Right ventricle myocardium superior (tissue), 1 donor: ENCODE data around the gene PARD6B. TPM values are rescaled to one million over a fixed set of nuclear protein-coding genes. Genes with fewer than 3 reads are reported as not detected.
A peak's percentile ranks its signal among the peaks of the same experiment; 100 is the strongest.
"Not testable (repeated sequence)": the region's sequence is repeated elsewhere in the genome, so short reads cannot be mapped to it uniquely, and the experiment has no call there.

Source experiments
- ATAC-seq: fragments of 200-7000 bp; cut with Tn5 transposase; one replicate; pipeline ENCODE4 v1.9.1; 2020; ENCODE audit warnings: mild to moderate bottlenecking; ENCODE audit not compliant: poor library complexity
- DNase-seq: peaks from one replicate; pipeline ENCODE4 v3.0.0-alpha.2; 2020
- intact Hi-C: fragments of 100-400 bp; cut with DNase I; formaldehyde crosslinking; loops from one replicate; pipeline ENCODE4 v1.11.2; 2022
- total RNA-seq: library from RNA; stranded (reverse); fragmentation: NEBNext Ultra II Directional; extraction: Animal tissue kit (Norgen Biotek cat#: 25700); gene quantifications from one replicate; pipeline ENCODE4 v1.2.1, GENCODE V29; 2021
- donor health status: DM: no; HTN: yes; CAD: no; lungs with severe emphysema.

PARD6B gene
- total RNA-seq, 1 donor from 2014 or later, result 4.7 TPM

DNA sequence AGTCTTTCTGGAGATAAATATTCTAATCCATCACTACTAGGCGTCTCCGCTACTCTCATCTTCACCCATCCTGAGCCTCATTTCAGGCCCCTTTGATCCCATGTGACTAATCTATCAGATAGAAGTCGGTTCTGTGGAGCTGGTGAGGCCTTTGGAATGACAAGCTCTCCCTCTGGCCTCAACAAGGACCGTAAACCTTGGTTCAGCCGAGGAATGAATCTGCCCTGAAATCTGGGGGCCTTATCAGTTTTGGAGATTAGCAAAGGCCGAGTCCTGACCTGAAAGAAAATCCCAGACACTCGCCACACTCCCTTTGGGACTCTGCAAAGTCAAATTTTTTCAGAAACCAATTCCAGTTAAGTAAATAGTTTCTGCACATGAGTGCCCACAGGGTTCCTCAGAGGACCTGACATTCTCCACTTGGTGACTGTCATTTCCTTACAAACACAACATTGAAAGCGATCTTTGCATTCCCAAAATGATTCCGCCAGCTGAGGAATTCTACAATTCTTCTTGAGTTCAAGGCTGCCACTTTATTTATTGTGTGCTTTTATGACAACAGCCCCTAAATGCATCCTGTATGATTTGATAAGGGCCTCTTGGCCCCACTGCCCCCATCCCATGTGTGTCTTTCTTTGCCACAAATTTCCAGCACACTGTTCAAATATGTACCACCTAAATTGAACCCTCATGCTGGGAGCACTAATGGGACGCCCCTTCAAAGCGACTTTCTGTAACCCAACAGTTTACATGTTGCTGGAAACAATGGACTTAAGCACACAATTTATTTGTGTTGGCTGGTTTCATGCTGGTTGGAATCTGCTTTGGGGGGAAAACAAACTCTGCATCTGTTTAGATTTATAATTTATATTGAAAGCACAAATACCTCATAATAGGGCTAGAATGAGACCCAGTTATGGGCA, 30.1 kb upstream of the PARD6B start:
- intact Hi-C loops, result no loop called here
- no peak for ATAC-seq
- DNase-seq, result no peak

DNA sequence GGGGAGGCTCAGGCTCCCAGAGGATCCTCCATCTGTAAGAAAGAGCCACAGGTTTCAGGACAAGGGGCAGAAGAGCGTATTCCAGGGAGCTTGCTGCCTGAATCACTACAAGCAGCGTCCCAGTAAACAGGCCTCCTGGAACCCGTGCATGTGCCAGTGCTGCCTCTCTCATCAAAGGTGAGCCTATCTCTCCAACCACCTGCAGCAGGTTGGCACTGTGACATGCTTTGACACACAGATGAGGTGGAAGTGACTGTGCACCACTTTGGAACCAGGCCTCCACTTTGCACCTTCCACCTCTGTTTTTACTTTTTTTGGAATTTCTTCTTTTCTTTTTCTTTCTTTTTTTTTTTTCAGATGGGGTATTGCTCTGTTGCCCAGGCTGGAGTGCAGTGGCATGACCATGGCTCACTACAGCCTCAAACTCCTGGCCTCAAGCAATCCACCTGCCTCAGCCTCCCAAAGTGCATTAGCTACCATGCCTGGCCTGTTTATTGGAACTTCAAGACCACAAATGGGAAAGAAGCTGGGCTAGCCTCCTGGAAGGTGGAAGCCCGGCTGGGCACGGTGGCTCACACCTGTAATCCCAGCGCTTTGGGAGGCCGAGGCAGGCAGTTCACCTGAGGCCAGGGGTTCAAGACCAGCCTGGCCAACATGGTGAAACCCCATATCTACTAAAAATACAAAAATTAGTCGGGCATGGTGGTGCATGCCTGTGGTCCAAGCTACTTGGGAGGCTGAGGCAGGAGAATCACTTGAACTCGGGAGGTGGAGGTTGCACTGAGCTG, 27.5 kb upstream of the PARD6B start:
- DNase-seq, result peak; percentile 3
- intact Hi-C loops, ATAC-seq: not testable (repeated sequence)

DNA sequence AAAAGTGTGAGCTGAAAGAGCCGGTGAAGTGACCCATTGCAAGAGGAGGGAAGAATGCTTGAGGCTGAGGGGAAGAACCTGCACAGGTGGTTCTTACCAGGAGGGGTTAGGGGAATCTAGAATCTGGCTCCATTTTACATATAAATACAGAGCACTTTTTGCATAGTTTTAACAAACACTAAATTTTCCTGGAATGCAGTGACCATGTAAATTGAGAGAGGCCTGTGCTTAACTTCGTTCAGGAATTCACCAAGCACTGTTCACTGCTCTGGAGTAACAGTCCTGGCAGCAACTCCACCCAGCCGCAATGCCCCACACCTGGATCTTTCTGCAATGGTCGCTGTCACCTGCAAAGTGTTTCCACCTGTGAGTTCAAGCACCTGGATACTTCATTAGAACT, 26.9 kb upstream of the PARD6B start:
- DNase-seq (peak; percentile 1), ATAC-seq (no peak)
- intact Hi-C loops, result no loop called here

GRCh38 chr20:50704971-50705370, 26.4 kb upstream of the PARD6B start:
- ATAC-seq (no peak), DNase-seq (no peak)
- intact Hi-C loops, result no loop called here

DNA sequence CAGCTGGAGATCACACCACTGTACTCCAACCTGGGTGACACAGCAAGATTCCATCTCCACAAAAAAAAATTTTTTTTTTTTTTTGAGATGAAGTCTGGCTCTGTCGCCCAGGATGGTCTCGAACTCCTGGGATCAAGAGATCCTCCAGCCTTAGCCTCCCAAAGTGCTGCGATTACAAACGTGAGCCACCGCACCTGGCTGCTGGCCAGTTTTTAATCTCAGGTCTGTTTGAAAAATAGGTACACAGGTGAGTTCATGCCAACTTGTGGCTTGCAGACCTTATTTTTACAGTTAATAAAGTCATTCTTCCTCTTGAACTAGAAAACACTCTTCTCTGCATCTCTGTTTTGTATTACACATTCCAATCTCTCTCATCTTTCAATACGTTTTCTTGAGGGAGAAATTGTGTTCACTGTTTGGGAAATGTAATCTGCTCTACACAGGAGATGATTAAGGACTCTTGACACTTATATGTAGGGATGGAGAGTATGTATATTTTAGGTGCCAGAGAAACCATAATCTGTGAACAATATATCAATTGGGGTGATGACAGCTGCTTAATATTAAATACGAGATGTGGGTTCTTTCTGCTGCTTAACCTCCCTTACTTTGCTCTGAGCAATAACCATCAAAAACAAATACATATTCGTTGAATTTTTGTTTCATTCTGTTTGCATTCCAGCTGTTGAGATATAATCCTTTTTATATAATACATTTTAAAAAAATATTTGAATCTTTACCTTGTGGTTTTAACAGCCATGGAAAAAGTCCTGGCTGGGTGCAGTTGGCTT, 22.3 kb upstream of the PARD6B start:
- intact Hi-C loops, result no loop called here
- no peak for ATAC-seq
- DNase-seq, result peak; percentile 10

DNA sequence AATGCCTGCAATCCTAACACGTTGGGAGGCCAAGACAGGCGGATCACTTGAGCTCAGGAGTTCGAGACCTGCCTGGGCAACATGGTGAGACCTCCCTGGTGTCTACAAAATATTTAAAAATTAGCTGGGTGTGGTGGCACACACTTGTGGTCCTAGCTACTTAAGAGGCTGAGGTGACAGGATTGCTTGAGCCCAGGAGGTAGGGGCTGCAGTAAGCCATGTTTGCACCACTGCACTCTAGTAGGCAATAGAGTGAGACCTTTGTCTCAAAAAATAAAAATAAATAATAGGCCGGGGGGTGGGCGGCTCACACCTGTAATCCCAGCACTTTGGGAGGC, 21.8 kb upstream of the PARD6B start:
- DNase-seq, result no peak
- no peak for ATAC-seq
- intact Hi-C loops, result no loop called here

- DNase-seq (peak; percentile 45), ATAC-seq (no peak)
- intact Hi-C loops, result no loop called here
Measured at GRCh38 chr20:50710492-50711063, 20.8 kb upstream of the PARD6B start.

DNA sequence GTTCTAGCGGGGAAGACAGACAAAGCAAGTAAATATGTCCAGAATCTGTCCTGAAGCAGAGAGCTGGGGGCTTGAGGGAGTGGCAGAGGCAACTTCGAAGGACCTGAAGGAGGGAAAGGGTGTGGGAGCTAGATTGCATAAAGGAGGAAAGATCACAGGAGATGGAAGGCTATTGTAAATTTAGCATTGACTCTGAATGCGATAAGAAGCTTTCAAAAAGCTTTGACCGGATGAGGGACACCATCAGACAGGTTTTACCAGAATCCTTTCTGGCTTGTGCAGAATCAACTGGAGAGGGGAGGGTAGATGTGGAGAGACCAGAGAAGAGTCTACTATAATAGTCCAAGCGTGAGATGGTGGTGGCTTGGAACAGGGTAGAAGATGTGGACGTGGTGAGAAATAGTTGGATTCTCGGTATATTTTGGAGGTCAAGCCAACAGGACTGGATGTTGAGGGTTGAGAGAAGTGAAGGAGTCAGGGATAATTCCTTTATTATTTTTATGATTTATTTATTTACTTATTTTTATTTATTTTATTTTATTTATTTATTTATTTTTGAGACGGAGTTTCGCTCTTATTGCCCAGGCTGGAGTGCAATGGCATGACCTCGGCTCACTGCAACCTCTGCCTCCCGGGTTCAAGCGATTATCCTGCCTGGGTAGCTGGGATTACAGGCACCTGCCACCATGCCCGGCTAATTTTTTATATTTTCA, 20.1 kb upstream of the PARD6B start:
- DNase-seq, result no peak
- intact Hi-C loops, result no loop called here
- no peak for ATAC-seq

GRCh38 chr20:50712771-50713656, 18.4 kb upstream of the PARD6B start:
- DNase-seq (peak; percentile 13), ATAC-seq (no peak)
- intact Hi-C loops, result no loop called here

- DNase-seq (peak; percentile 34), ATAC-seq (peak; percentile 72)
- intact Hi-C loops, result no loop called here
Measured at GRCh38 chr20:50713657-50714101, 17.7 kb upstream of the PARD6B start.

- intact Hi-C loops, ATAC-seq: not testable (repeated sequence)
- peak; percentile 12 for DNase-seq
Measured at GRCh38 chr20:50714426-50714825, 17.0 kb upstream of the PARD6B start.

DNA sequence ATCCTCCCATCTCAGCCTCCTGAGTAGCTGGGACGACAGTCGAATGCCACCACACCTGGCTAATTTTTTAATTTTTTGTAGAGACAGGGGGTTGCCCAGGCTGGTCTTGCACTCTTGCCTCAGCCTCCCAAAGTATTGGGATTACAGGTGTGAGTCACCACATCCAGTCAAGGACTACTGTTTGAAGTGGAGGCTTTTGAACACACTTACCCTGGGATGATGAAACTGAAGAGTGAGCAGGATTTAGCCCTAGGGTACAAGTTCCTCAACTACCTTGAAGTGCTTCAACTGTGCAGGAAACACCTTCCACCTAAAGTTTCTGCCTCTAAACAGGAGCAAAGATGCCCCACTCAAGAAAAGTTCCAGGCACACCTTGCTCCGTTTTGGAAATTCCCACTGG, 15.7 kb upstream of the PARD6B start:
- DNase-seq, result no peak
- intact Hi-C loops, result no loop called here
- no peak for ATAC-seq

GRCh38 chr20:50716518-50716917, 14.9 kb upstream of the PARD6B start:
- DNase-seq (no peak), ATAC-seq (no peak)
- intact Hi-C loops, result no loop called here

DNA sequence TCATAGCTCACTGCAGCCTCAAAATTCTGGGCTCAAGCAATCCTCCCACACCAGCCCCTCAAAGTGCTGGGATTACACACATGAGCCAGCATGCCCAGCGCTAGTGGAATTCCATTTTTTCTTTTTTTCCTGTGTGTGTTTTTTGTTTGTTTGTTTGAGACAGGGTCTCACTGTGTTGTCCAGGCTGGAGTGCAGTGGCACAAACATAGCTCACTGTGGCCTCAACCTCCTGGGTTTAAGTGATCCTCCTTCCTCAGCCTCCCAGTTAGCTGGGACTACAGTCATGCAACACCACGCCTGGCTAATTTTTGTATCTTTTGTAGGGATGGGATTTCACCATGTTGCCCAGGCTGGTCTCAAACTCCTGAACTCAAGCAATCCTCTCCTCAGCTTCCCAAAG, 14.1 kb upstream of the PARD6B start:
- ATAC-seq, result no peak
- intact Hi-C loops, result no loop called here
- DNase-seq, result no peak

- DNase-seq (no peak), ATAC-seq (no peak)
- intact Hi-C loops, result no loop called here
Measured at GRCh38 chr20:50717974-50718761, 13.2 kb upstream of the PARD6B start.

DNA sequence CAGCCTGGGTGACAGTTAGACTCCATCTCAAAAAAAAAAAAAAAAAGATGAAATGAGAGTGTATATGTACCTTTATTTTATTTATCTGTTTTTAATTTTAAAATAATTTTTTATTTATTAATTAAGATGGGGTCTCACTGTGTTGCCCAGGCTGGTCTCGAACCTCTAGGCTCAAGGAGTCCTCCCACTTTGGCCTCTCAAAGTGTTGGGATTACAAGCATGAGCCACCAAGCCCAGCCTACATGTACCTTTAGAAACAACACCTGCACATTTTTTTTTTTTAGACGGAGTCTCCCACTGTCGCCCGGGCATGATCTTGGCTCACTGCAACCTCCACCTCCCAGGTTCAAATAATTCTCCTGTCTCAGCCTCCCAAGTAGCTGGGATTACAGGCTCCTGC, 12.1 kb upstream of the PARD6B start:
- intact Hi-C loops, result no loop called here
- DNase-seq (no peak), ATAC-seq (no peak)

- ATAC-seq, result no peak
- no peak for DNase-seq
- intact Hi-C loops, result no loop called here
Measured at GRCh38 chr20:50720026-50720425, 11.4 kb upstream of the PARD6B start.
